ENCODE results near the gene B3GNT8. TPM values are rescaled to one million over a fixed set of nuclear protein-coding genes. Genes with fewer than 3 reads are reported as not detected.
"Not testable (repeated sequence)": the region's sequence is repeated elsewhere in the genome, so short reads cannot be mapped to it uniquely, and the experiment has no call there.

The B3GNT8 gene
- total and polyA plus RNA-seq, 2 experiments from 2014 or later: 5.3 to 17.7 TPM

DNA sequence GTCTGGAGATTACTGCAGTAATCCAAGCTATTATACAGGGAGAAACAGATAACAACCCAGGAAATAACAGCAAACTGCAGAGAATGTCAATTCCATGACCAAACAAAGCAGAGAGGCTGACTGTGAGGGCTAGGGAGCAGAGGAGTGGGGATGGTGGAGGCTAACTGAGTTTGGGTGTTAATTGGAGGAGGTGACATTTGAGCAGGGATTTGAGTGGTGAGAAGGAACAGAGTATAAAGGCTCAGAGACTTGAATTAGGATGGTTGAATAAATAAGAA, 9.4 kb upstream of the B3GNT8 start:
- no peak for DNase-seq (ENCODE audit: low spot score)
- no peaks in the 10 kb centered on the region for H3K36me3 ChIP-seq (replicated peaks; ENCODE audit: insufficient read depth, low read depth)
- TF ChIP-seq EZH2phosphoT487 (IDR thresholded peaks at IDR 0.05; ENCODE audit: low read depth, severe bottlenecking, unreplicated experiment) (no peak), EZH2 (IDR thresholded peaks at IDR 0.05; ENCODE audit: borderline replicate concordance) (no peak)
- TF ChIP-seq, protein P1, sequence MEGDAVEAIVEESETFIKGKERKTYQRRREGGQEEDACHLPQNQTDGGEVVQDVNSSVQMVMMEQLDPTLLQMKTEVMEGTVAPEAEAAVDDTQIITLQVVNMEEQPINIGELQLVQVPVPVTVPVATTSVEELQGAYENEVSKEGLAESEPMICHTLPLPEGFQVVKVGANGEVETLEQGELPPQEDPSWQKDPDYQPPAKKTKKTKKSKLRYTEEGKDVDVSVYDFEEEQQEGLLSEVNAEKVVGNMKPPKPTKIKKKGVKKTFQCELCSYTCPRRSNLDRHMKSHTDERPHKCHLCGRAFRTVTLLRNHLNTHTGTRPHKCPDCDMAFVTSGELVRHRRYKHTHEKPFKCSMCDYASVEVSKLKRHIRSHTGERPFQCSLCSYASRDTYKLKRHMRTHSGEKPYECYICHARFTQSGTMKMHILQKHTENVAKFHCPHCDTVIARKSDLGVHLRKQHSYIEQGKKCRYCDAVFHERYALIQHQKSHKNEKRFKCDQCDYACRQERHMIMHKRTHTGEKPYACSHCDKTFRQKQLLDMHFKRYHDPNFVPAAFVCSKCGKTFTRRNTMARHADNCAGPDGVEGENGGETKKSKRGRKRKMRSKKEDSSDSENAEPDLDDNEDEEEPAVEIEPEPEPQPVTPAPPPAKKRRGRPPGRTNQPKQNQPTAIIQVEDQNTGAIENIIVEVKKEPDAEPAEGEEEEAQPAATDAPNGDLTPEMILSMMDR (IDR thresholded peaks at IDR 0.05; ENCODE audit: poor library complexity): no peak
- no peaks in the 10 kb centered on the region for H3K9me2 ChIP-seq (replicated peaks; ENCODE audit: insufficient read depth)
- H2AFZ ChIP-seq: no peak overlapping the region
- H4K20me1 ChIP-seq (ENCODE audit: insufficient read depth, poor library complexity, severe bottlenecking): no peaks in the 10 kb centered on the region
- H3K27me3 ChIP-seq: no peaks in the 10 kb centered on the region
- no peaks in the 10 kb centered on the region for H3K9me3 ChIP-seq (ENCODE audit: low read depth)
- no peaks in the 10 kb centered on the region for H3K4me1 ChIP-seq (ENCODE audit: insufficient read depth)
- H3K79me2 ChIP-seq: peaks cover 10% of the 10 kb centered on the region
- peak overlapping the region; percentile 74 for H3K27ac ChIP-seq
- no peak overlapping the region for H3K4me3 ChIP-seq
- no peak overlapping the region for H3K4me2 ChIP-seq

GRCh38 chr19:41435936-41436673, 8.9 kb upstream of the B3GNT8 start:
- WGBS (ENCODE audit: low lambda C conversion rate, missing lambda C conversion rate): 95% methylated on average over 19 of the region's 19 CpGs
- H2AFZ ChIP-seq: no peak overlapping the region
- no peak overlapping the region for H3K4me2 ChIP-seq
- TF ChIP-seq EZH2 (IDR thresholded peaks at IDR 0.05; ENCODE audit: borderline replicate concordance) (no peak), EZH2phosphoT487 (IDR thresholded peaks at IDR 0.05; ENCODE audit: low read depth, severe bottlenecking, unreplicated experiment) (no peak)
- TF ChIP-seq, protein P1 (IDR thresholded peaks at IDR 0.05; ENCODE audit: poor library complexity): peak; percentile 3
- DNase-seq (ENCODE audit: low spot score): peak; percentile 51
- H3K4me1 ChIP-seq (ENCODE audit: insufficient read depth): no peaks in the 10 kb centered on the region
- no peaks in the 10 kb centered on the region for H3K9me2 ChIP-seq (replicated peaks; ENCODE audit: insufficient read depth)
- H3K36me3 ChIP-seq (replicated peaks; ENCODE audit: insufficient read depth, low read depth): no peaks in the 10 kb centered on the region
- H3K27ac ChIP-seq: peak overlapping the region; percentile 81
- no peaks in the 10 kb centered on the region for H3K27me3 ChIP-seq
- no peaks in the 10 kb centered on the region for H3K9me3 ChIP-seq (ENCODE audit: low read depth)
- peaks cover 10% of the 10 kb centered on the region for H3K79me2 ChIP-seq
- H3K4me3 ChIP-seq: no peak overlapping the region
- no peaks in the 10 kb centered on the region for H4K20me1 ChIP-seq (ENCODE audit: insufficient read depth, poor library complexity, severe bottlenecking)

GRCh38 chr19:41435376-41435775, 8.2 kb upstream of the B3GNT8 start:
- not testable (repeated sequence) for DNase-seq (ENCODE audit: low spot score); H3K9me3 ChIP-seq (ENCODE audit: low read depth); H3K27ac ChIP-seq; H2AFZ ChIP-seq; H3K9me2 ChIP-seq (replicated peaks; ENCODE audit: insufficient read depth); H3K4me3 ChIP-seq; H3K4me2 ChIP-seq; H3K27me3 ChIP-seq; H4K20me1 ChIP-seq (ENCODE audit: insufficient read depth, poor library complexity, severe bottlenecking); H3K36me3 ChIP-seq (replicated peaks; ENCODE audit: insufficient read depth, low read depth); H3K4me1 ChIP-seq (ENCODE audit: insufficient read depth)
- peaks cover 10% of the 10 kb centered on the region for H3K79me2 ChIP-seq
- WGBS (ENCODE audit: low lambda C conversion rate, missing lambda C conversion rate): 97% methylated on average over 11 of the region's 11 CpGs

DNA sequence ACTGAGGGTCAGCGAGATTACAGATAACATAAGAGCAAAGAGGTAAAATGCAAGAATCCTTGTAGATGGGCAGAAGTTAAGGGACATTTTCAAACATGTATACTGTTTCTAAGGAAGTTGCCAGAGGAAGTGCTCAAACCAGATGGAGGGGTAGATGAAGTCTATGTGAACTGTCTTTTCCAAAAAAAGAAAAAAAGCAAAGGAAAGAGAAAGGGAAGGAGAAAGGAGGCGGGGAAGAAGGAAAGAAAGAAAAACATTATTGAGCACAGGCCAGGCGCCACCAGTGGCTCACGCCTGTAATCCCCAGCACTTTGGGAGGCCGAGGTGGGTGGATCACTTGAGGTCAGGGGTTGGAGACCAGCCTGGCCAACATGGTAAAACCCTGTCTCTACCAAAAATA, 7.3 kb upstream of the B3GNT8 start:
- Histone ChIP-seq H3K27ac (no peak overlapping the region), H3K79me2 (peaks cover 10% of the 10 kb centered on the region), H3K27me3 (no peaks in the 10 kb centered on the region), H3K4me3 (no peak overlapping the region), H3K9me3 (ENCODE audit: low read depth) (no peaks in the 10 kb centered on the region), H3K9me2 (replicated peaks; ENCODE audit: insufficient read depth) (no peaks in the 10 kb centered on the region), H3K4me2 (no peak overlapping the region), H3K4me1 (ENCODE audit: insufficient read depth) (no peaks in the 10 kb centered on the region), H4K20me1 (ENCODE audit: insufficient read depth, poor library complexity, severe bottlenecking) (no peaks in the 10 kb centered on the region), H3K36me3 (replicated peaks; ENCODE audit: insufficient read depth, low read depth) (no peaks in the 10 kb centered on the region), H2AFZ (no peak overlapping the region)
- no peak for TF ChIP-seq EZH2 (IDR thresholded peaks at IDR 0.05; ENCODE audit: borderline replicate concordance)
- TF ChIP-seq EZH2phosphoT487 (IDR thresholded peaks at IDR 0.05; ENCODE audit: low read depth, severe bottlenecking, unreplicated experiment): no peak
- TF ChIP-seq, protein P1 (IDR thresholded peaks at IDR 0.05; ENCODE audit: poor library complexity): no peak
- DNase-seq (ENCODE audit: low spot score): no peak
- WGBS (ENCODE audit: low lambda C conversion rate, missing lambda C conversion rate): 86% methylated on average over 5 of the region's 5 CpGs

Measured in hepatocyte (in vitro differentiated cells).